ENCODE results near the gene SOCS1. TPM values are rescaled to one million over a fixed set of nuclear protein-coding genes. Genes with fewer than 3 reads are reported as not detected.

The SOCS1 gene
- total RNA-seq, 4 donors from 2014 or later = 5.3 to 10.5 (median 6.9) TPM

- no CpG with 5 or more reads among the region's 5 CpGs for WGBS, 2 donors (ENCODE audit: low coverage in 1 of 2)
- ATAC-seq = no peak
- TF ChIP-seq POLR2A (IDR thresholded peaks at IDR 0.05) = no peak
- TF ChIP-seq, protein P1, sequence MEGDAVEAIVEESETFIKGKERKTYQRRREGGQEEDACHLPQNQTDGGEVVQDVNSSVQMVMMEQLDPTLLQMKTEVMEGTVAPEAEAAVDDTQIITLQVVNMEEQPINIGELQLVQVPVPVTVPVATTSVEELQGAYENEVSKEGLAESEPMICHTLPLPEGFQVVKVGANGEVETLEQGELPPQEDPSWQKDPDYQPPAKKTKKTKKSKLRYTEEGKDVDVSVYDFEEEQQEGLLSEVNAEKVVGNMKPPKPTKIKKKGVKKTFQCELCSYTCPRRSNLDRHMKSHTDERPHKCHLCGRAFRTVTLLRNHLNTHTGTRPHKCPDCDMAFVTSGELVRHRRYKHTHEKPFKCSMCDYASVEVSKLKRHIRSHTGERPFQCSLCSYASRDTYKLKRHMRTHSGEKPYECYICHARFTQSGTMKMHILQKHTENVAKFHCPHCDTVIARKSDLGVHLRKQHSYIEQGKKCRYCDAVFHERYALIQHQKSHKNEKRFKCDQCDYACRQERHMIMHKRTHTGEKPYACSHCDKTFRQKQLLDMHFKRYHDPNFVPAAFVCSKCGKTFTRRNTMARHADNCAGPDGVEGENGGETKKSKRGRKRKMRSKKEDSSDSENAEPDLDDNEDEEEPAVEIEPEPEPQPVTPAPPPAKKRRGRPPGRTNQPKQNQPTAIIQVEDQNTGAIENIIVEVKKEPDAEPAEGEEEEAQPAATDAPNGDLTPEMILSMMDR (IDR thresholded peaks at IDR 0.05) = no peak
- TF ChIP-seq EP300 (IDR thresholded peaks at IDR 0.05) = no peak
- TF ChIP-seq POLR2AphosphoS5 (IDR thresholded peaks at IDR 0.05) = no peak
Measured at GRCh38 chr16:11213373-11213772, 42.6 kb downstream of the SOCS1 start.

DNA sequence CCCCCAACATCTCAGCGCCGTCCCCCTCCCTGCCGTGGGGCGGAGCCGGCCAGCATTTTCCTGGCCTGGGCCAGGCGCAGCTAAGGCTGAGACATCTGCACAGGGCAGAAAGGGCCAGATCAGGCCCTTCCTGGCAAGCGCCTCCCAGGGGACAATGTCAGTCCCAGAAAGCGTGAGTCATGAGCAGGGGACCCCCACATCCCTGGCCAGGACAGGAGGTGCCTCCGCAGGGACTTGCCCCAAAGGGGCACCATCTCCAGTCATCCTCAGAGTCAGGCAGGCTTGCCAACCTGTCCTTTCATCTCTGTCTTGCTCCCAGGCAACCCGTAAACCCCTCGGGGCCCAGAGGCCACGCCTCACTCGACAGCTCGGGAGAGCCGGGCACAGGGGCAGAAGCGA lies 43.2 kb downstream of the SOCS1 start:
- H3K9me3 ChIP-seq = peaks cover 0 to 29% (median 0%) of the 10 kb centered on the region in 3 donors
- ATAC-seq = no peak
- peaks cover 13% of the 10 kb centered on the region for H3K27me3 ChIP-seq
- H3K4me1 ChIP-seq = no peaks in the 10 kb centered on the region
- no peak overlapping the region for H3K4me3 ChIP-seq
- no peaks in the 10 kb centered on the region for H3K36me3 ChIP-seq
- TF ChIP-seq POLR2AphosphoS5 (IDR thresholded peaks at IDR 0.05) (no peak), EP300 (IDR thresholded peaks at IDR 0.05) (no peak), POLR2A (IDR thresholded peaks at IDR 0.05) (no peak)
- TF ChIP-seq, protein P1 (IDR thresholded peaks at IDR 0.05) = no peak
- no CpG with 5 or more reads among the region's 16 CpGs for WGBS, 2 donors (ENCODE audit: low coverage in 1 of 2)
- H3K27ac ChIP-seq = no peak overlapping the region

More at GRCh38 chr16:11213373-11213772, 42.6 kb downstream of the SOCS1 start:
- Histone ChIP-seq H3K9me3 (peaks cover 0 to 29% (median 0%) of the 10 kb centered on the region in 3 donors), H3K27me3 (peaks cover 13% of the 10 kb centered on the region), H3K4me3 (no peak overlapping the region), H3K36me3 (no peaks in the 10 kb centered on the region), H3K4me1 (no peaks in the 10 kb centered on the region), H3K27ac (no peak overlapping the region)

GRCh38 chr16:11211977-11212797 lies 43.8 kb downstream of the SOCS1 start:
- H3K9me3 ChIP-seq = peaks cover 0 to 29% (median 0%) of the 10 kb centered on the region in 3 donors
- peaks cover 13% of the 10 kb centered on the region for H3K27me3 ChIP-seq
- H3K4me1 ChIP-seq = no peaks in the 10 kb centered on the region
- H3K4me3 ChIP-seq = no peak overlapping the region
- TF ChIP-seq POLR2A (IDR thresholded peaks at IDR 0.05) = no peak
- TF ChIP-seq, protein P1 (IDR thresholded peaks at IDR 0.05) = no peak
- no peak for TF ChIP-seq EP300 (IDR thresholded peaks at IDR 0.05)
- TF ChIP-seq POLR2AphosphoS5 (IDR thresholded peaks at IDR 0.05) = no peak
- no peaks in the 10 kb centered on the region for H3K36me3 ChIP-seq
- ATAC-seq = no peak
- WGBS, 2 donors (ENCODE audit: low coverage in 1 of 2) = 57 to 58% methylated on average over 5 of the region's 16 CpGs
- no peak overlapping the region for H3K27ac ChIP-seq

DNA sequence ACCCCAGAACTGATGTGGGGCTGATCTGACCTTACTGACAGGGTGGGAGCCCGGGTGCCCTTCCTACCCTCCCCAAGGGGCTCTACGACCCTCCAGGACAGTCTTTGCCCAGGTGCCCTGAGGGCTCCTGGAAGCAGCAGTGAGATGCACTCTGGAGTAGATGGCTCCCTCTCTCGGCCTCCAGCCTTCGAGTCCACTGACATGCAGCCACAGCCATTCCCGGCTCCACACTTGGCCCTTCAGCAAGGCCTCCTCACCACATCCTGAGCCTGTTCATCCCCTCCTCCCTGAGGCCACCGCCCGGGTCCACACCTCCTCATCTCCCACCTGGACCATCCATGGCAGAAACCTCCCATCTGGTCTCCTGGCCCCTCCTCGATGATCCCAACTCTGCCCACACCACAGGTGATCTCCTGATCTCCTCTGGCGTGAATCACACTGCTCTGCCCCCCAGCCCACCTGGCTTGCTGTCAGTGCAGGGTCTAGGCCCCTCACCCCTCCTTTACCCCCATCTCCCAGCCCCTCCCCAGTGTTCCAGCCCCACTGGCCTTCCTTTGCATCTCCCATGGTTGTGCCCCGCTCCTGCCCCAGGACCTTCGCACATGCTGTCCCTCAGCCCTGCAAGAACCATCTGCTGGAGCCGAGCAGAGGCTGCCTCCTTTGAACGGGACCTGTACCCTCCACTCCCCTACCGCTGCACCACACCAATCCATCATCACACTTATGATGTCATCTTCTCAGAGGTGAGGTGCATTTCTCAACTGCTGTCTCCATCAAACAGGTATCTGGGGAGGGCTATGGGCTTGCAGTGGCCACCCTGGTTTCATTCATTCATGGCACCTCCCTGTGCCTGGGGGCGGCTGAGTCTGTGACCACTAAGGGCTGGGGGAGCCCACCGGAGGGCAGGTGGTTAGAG lies 44.7 kb downstream of the SOCS1 start:
- Histone ChIP-seq H3K27me3 (peaks cover 13% of the 10 kb centered on the region), H3K4me3 (no peak overlapping the region), H3K27ac (no peak overlapping the region), H3K4me1 (peaks cover 0 to 2% (median 0%) of the 10 kb centered on the region in 3 donors), H3K36me3 (no peaks in the 10 kb centered on the region), H3K9me3 (peaks cover 0 to 20% (median 0%) of the 10 kb centered on the region in 3 donors)
- ATAC-seq = no peak
- WGBS, 2 donors (ENCODE audit: low coverage in 1 of 2) = 68 to 84% methylated on average over 8 to 11 of the region's 16 CpGs
- TF ChIP-seq POLR2AphosphoS5 (IDR thresholded peaks at IDR 0.05) (no peak), POLR2A (IDR thresholded peaks at IDR 0.05) (no peak), EP300 (IDR thresholded peaks at IDR 0.05) (no peak)
- TF ChIP-seq, protein P1 (IDR thresholded peaks at IDR 0.05) = no peak

All from gastroesophageal sphincter (tissue), 4 donors.